ENCODE data around the gene SHCBP1L. TPM values are rescaled to one million over a fixed set of nuclear protein-coding genes. Genes with fewer than 3 reads are reported as not detected.

The SHCBP1L gene
- total and polyA plus RNA-seq, 7 donors: not detected

DNA sequence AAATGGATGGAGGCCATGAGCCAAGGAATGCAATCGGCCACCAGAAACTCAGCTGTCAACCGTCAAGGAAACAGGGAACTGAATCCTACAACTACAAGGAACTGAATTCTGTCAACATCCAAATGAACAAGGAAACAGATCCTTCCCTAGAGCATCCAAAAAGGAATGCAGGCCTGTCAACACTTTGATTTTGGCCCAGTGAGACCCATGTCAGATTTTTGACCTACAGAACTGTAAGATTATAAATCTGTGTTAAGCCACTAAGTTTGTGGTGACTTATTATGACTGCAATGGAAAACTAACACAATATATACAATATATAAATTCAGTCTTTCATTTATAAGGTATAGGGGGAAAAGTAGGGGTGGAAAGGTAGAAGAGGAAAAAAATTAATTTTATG, 55.3 kb downstream of the SHCBP1L start:
- no peak overlapping the region for H3K27ac ChIP-seq
- no peak for ATAC-seq
- 20 to 26% (median 20%) methylated on average over 2 of the region's 2 CpGs for WGBS, 3 donors

DNA sequence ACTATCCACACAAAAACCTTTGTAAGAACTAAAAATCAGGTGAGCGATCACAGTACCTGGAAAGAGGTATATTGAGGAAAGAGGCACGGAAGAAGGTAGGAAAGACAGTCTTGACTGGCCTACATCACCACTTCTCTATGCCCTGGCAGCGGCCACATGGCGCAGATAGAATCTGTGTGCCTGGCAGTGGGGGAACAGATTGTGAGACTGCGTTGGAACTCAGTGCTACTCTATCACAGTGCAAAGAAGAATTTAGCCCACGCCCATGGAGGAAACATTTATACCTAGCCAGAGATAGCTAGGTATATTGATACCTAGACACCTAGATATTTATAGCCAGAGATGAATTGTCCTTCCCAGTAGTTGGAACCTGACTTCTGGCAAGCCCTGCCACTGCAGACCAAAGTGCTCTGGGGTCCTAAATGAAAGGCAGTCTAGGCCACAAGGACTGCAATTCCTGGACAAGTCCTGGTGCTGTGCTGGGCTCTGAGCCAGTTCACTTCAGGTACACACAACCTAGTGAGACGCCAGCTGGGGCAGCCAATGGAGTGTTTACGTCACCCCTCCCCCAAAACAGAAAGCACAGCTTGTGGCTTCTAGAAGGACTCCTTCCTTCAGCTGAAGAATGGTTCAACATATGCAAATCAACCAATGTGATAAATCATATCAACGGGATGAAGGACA, 61.9 kb downstream of the SHCBP1L start:
- ATAC-seq (no peak), DNase-seq (no peak)
- TF ChIP-seq, protein P1, sequence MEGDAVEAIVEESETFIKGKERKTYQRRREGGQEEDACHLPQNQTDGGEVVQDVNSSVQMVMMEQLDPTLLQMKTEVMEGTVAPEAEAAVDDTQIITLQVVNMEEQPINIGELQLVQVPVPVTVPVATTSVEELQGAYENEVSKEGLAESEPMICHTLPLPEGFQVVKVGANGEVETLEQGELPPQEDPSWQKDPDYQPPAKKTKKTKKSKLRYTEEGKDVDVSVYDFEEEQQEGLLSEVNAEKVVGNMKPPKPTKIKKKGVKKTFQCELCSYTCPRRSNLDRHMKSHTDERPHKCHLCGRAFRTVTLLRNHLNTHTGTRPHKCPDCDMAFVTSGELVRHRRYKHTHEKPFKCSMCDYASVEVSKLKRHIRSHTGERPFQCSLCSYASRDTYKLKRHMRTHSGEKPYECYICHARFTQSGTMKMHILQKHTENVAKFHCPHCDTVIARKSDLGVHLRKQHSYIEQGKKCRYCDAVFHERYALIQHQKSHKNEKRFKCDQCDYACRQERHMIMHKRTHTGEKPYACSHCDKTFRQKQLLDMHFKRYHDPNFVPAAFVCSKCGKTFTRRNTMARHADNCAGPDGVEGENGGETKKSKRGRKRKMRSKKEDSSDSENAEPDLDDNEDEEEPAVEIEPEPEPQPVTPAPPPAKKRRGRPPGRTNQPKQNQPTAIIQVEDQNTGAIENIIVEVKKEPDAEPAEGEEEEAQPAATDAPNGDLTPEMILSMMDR (IDR thresholded peaks at IDR 0.05): no peak
- Histone ChIP-seq H3K36me3 (ENCODE audit: insufficient read depth in 1 of 2, low read depth in 1 of 2) (peaks cover 0 to 31% of the 10 kb centered on the region in 2 donors), H3K27me3 (ENCODE audit: insufficient read depth in 3 of 3, low read length in 2 of 3) (no peaks in the 10 kb centered on the region), H3K9me3 (peaks cover 4% of the 10 kb centered on the region), H3K4me3 (no peak overlapping the region), H3K4me1 (no peaks in the 10 kb centered on the region), H3K27ac (no peak overlapping the region)
- 89 to 93% (median 90%) methylated on average over 9 of the region's 9 CpGs for WGBS, 3 donors
- intact Hi-C loops (cut with DNase I): no loop called here

More for the DNA sequence above, 55.3 kb downstream of the SHCBP1L start:
- intact Hi-C loops (cut with DNase I): no loop called here
- Histone ChIP-seq H3K27me3 (ENCODE audit: insufficient read depth in 3 of 3, low read length in 2 of 3) (no peaks in the 10 kb centered on the region), H3K4me1 (no peaks in the 10 kb centered on the region), H3K9me3 (no peaks in the 10 kb centered on the region), H3K4me3 (no peak overlapping the region), H3K36me3 (ENCODE audit: insufficient read depth in 1 of 2, low read depth in 1 of 2) (no peaks in the 10 kb centered on the region)
- DNase-seq: no peak
- TF ChIP-seq, protein P1 (IDR thresholded peaks at IDR 0.05): no peak

DNA sequence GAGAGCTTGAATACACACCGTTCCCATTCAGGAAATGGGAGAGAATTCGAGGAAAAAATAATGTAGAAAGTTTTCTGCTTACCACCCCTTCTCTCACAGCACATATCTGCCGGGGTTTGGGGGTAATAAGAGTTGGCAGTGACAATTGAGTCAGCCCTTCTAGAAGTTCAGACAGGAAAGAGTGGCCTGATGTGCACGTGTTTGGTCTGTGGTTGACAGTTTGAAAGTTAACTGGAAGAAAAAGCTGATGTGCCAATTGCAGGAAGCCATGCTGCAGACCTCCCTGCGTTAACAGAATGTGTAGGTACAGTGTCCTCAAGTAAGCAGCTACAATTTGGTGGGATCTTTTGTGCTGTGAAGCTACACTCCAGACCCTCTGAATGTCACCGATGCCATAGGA, 63.0 kb downstream of the SHCBP1L start:
- peaks cover 4% of the 10 kb centered on the region for H3K9me3 ChIP-seq
- ATAC-seq (peak in 2 of 4 donors; percentile 22 to 27), DNase-seq (no peak)
- intact Hi-C loops (cut with DNase I): loop anchor here in 1 of 2 donors (5.0 to 10.0 kb wide), 2 partner anchors 38 to 235 kb away; no protein-coding TSS in a partner anchor
- TF ChIP-seq, protein P1 (IDR thresholded peaks at IDR 0.05): no peak
- no peaks in the 10 kb centered on the region for H3K27me3 ChIP-seq (ENCODE audit: insufficient read depth in 3 of 3, low read length in 2 of 3)
- H3K4me3 ChIP-seq: no peak overlapping the region
- H3K27ac ChIP-seq: no peak overlapping the region
- 66 to 70% (median 68%) methylated on average over 6 of the region's 6 CpGs for WGBS, 3 donors
- H3K4me1 ChIP-seq: no peaks in the 10 kb centered on the region
- peaks cover 5 to 42% of the 10 kb centered on the region in 2 donors for H3K36me3 ChIP-seq (ENCODE audit: insufficient read depth in 1 of 2, low read depth in 1 of 2)

GRCh38 chr1:182888736-182889531, 64.0 kb downstream of the SHCBP1L start:
- no peaks in the 10 kb centered on the region for H3K4me1 ChIP-seq
- DNase-seq: no peak
- ATAC-seq: peak; percentile 36 to 73 (median 46)
- peaks cover 9 to 53% of the 10 kb centered on the region in 2 donors for H3K36me3 ChIP-seq (ENCODE audit: insufficient read depth in 1 of 2, low read depth in 1 of 2)
- intact Hi-C loops (cut with DNase I): loop anchor here in 1 of 2 donors (5.0 to 10.0 kb wide), 2 partner anchors 37 to 236 kb away; no protein-coding TSS in a partner anchor
- peak overlapping the region; percentile 3 for H3K27ac ChIP-seq
- peaks cover 4% of the 10 kb centered on the region for H3K9me3 ChIP-seq
- WGBS, 3 donors: 75 to 79% (median 76%) methylated on average over 7 of the region's 7 CpGs
- TF ChIP-seq, protein P1 (IDR thresholded peaks at IDR 0.05): no peak
- H3K27me3 ChIP-seq (ENCODE audit: insufficient read depth in 3 of 3, low read length in 2 of 3): no peaks in the 10 kb centered on the region
- H3K4me3 ChIP-seq: no peak overlapping the region
